ENCODE measurements around the gene PLCD4. TPM values are rescaled to one million over a fixed set of nuclear protein-coding genes. Genes with fewer than 3 reads are reported as not detected.

Gene PLCD4
- total and polyA plus RNA-seq, 10 of the 15 experiments (the other 5 are each of a cell fraction or from before 2014, with no cell fraction given): under 0.01 to 1.5 (median 0.23) TPM; not detected in 2

- TF ChIP-seq TCF3 (IDR thresholded peaks at IDR 0.05; ENCODE audit: borderline replicate concordance, insufficient read depth, low read depth, low read length) (no peak), HSF1 (IDR thresholded peaks at IDR 0.05; ENCODE audit: low read depth, low read length) (no peak), WRNIP1 (IDR thresholded peaks at IDR 0.05; ENCODE audit: borderline replicate concordance, low read depth, low read length) (no peak), RELB (IDR thresholded peaks at IDR 0.05; ENCODE audit: low read depth) (peak; percentile 82), FOXM1 (IDR thresholded peaks at IDR 0.05; ENCODE audit: low read depth, low read length) (no peak), RUNX3 (IDR thresholded peaks at IDR 0.05; ENCODE audit: low read length) (peak; percentile 87)
Observed at GRCh38 chr2:218659258-218659987, 51.7 kb downstream of the PLCD4 start, which contains the start of the genes BCS1L and ZNF142 (continued).

GRCh38 chr2:218659988-218660358 lies 52.3 kb downstream of the PLCD4 start:
- Histone ChIP-seq H3K27me3 (replicated peaks in 1 of 2; ENCODE audit: control insufficient read depth in 2 of 2, insufficient read depth in 2 of 2, low read length in 1 of 2) (no peaks in the 10 kb centered on the region), H3K9ac (ENCODE audit: control insufficient read depth, insufficient read depth, low read length) (peak overlapping the region; percentile 78), H3K4me2 (ENCODE audit: control insufficient read depth, insufficient read depth) (peak overlapping the region; percentile 95), H4K20me1 (ENCODE audit: control insufficient read depth, insufficient read depth) (no peaks in the 10 kb centered on the region), H3K4me1 (ENCODE audit: control insufficient read depth, insufficient read depth, low read length) (peaks cover 18% of the 10 kb centered on the region), H3K27ac (ENCODE audit: control insufficient read depth, insufficient read depth) (peak overlapping the region; percentile 73), H2AFZ (ENCODE audit: control insufficient read depth, low read depth, low read length) (peak overlapping the region; percentile 92), H3K9me3 (replicated peaks; ENCODE audit: control insufficient read depth, insufficient read depth, low read length) (no peaks in the 10 kb centered on the region), H3K36me3 (ENCODE audit: control insufficient read depth in 2 of 2, insufficient read depth in 2 of 2, low read length in 1 of 2) (peaks cover 27 to 37% of the 10 kb centered on the region in 2 experiments; a peak in 3 of 4 replicates), H3K79me2 (ENCODE audit: control insufficient read depth, insufficient read depth, low read length) (peaks cover 29% of the 10 kb centered on the region), H3K4me3 (peak overlapping the region; percentile 96)
- FAIRE-seq (no peak), ATAC-seq (no peak), DNase-seq (ENCODE audit: low read depth, low spot score) (no peak)
- RAD21 ChIA-PET (ENCODE audit: unreplicated experiment): interaction anchor here (0.6 to 2.4 kb wide), 14 partner anchors 8 to 727 kb away, joined by 3 to 22 read pairs (median 4); partner anchors contain the start of genes AAMP, DNPEP, PNKD and RNF25
- TF ChIP-seq ZNF622 (IDR thresholded peaks at IDR 0.05): no peak
- TF ChIP-seq POU2F2 (IDR thresholded peaks at IDR 0.05; ENCODE audit: borderline replicate concordance, low read depth, low read length): peak; percentile 30; the same call in 1 of the 3 replicates
- CTCF ChIA-PET: interaction anchor here (0.6 to 4.9 kb wide), 19 partner anchors 11 to 732 kb away, joined by 3 to 48 read pairs (median 4); partner anchors contain the start of genes CATIP, DNPEP, RNF25 and STK36
- TSS peak; percentile 92 for BruUV-seq (replicated peaks)
- POLR2A ChIA-PET: interaction anchor here (0.6 to 3.0 kb wide), 16 partner anchors 8 to 302 kb away, joined by 3 to 22 read pairs (median 4); partner anchors contain the start of genes RNF25, STK36, TTLL4 and USP37
- in situ Hi-C loops (cut with MboI): loop anchor here (5.0 kb wide), 1 partner anchor 187 kb away; no protein-coding TSS in a partner anchor
- SMC1A ChIA-PET (ENCODE audit: uncharacterized antibody, unreplicated experiment): interaction anchor here (1.1 to 4.4 kb wide), 9 partner anchors 9 to 358 kb away, joined by 3 to 25 read pairs (median 10); partner anchors contain the start of genes RNF25, STK36, TTLL4 and USP37
- under 1% methylated on average over 8 of the region's 8 CpGs for WGBS (ENCODE audit: insufficient coverage, insufficient replicate concordance, low lambda C conversion rate, missing lambda C conversion rate)
- intact Hi-C loops (cut with micrococcal nuclease; ENCODE audit: unreplicated experiment): loop anchor here (1.0 to 10.0 kb wide), 3 partner anchors 12 to 365 kb away; partner anchors contain the start of genes CTDSP1, RNF25, STK36 and TMBIM1

Measured in GM12878 (cell line).